H1 (cell line): ENCODE data around the gene TMIGD3. TPM values are rescaled to one million over a fixed set of nuclear protein-coding genes. Genes with fewer than 3 reads are reported as not detected.
"Not testable (repeated sequence)": the region's sequence is repeated elsewhere in the genome, so short reads cannot be mapped to it uniquely, and the experiment has no call there.

Source experiments
- CTCF ChIA-PET: fragments of 300-600 bp; sonication (Branson Sonifier 250); formaldehyde crosslinking; loops from one replicate; lab custom pipeline; 2021; ENCODE audit not compliant: partially characterized antibody; lab: Charles Lee
- POLR2A ChIA-PET: fragments of 300-600 bp; sonication (Branson Sonifier 250); formaldehyde crosslinking; loops from one replicate; lab custom pipeline; 2021; ENCODE audit warnings: inconsistent platforms; ENCODE audit not compliant: partially characterized antibody; lab: Charles Lee
- DNase-seq, 2 experiments: peaks; one replicate each; pipeline versions ENCODE4 v3.0.0 to v3.0.0-alpha.2; 2010 to 2022; ENCODE audit warnings: low spot score in 2 of 2, low read depth in 1 of 2, mixed read lengths in 1 of 2
- FAIRE-seq: peaks from 2 replicates; lab custom pipeline; 2011; peaks lifted over from hg19 to GRCh38; lab: Jason Lieb, UNC
- H2AFZ ChIP-seq: 2 replicates; pipeline ENCODE4 v1.8.1; 2012; ENCODE audit warnings: low read length, inconsistent platforms
- H2AK5ac ChIP-seq: 2 replicates; pipeline ENCODE4 v1.6.1; 2013; ENCODE audit warnings: low read depth, low read length
- H2BK120ac ChIP-seq: replicated peaks from 2 replicates; pipeline ENCODE3; 2013; ENCODE audit warnings: low read depth, low read length, inconsistent platforms
- H2BK12ac ChIP-seq: 2 replicates; pipeline ENCODE4 v1.6.1; 2013; ENCODE audit warnings: low read depth, low read length
- H2BK15ac ChIP-seq: 2 replicates; pipeline ENCODE4 v1.6.1; 2013; ENCODE audit warnings: low read length
- H2BK20ac ChIP-seq: 2 replicates; pipeline ENCODE4 v1.6.1; 2013; ENCODE audit warnings: low read length
- H2BK5ac ChIP-seq: 2 replicates; pipeline ENCODE4 v1.6.1; 2013; ENCODE audit warnings: low read depth, low read length
- H3K14ac ChIP-seq: 2 replicates; pipeline ENCODE4 v1.6.1; 2013; ENCODE audit warnings: inconsistent platforms; ENCODE audit not compliant: insufficient read length
- H3K18ac ChIP-seq: 2 replicates; pipeline ENCODE4 v1.6.1; 2013; ENCODE audit warnings: low read length; ENCODE audit errors: extremely low read depth
- H3K23ac ChIP-seq: 2 replicates; pipeline ENCODE4 v1.6.1; 2013; ENCODE audit warnings: inconsistent platforms; ENCODE audit not compliant: insufficient read length
- H3K23me2 ChIP-seq: 2 replicates; pipeline ENCODE4 v1.6.1; 2013; ENCODE audit warnings: low read depth, low read length
- H3K27ac ChIP-seq: 2 replicates; pipeline ENCODE4 v1.6.1; 2011; ENCODE audit warnings: low read depth, low read length, inconsistent platforms
- H3K27me3 ChIP-seq, 4 experiments: replicated peaks in 1 of 4; 1 replicate in 1 of 4; 2 replicates in 3 of 4; pipeline versions ENCODE4 v1.6.1 to v1.8.1; 2011 to 2013; ENCODE audit warnings: low read length in 3 of 4, mild to moderate bottlenecking in 3 of 4, inconsistent platforms in 2 of 4, mixed read lengths in 2 of 4, moderate library complexity in 1 of 4; ENCODE audit not compliant: control insufficient read depth in 3 of 4, insufficient read depth in 3 of 4; ENCODE audit errors: extremely low read depth in 1 of 4
- H3K36me3 ChIP-seq, 4 experiments: 2 replicates each; pipeline versions ENCODE4 v1.6.1 to v1.8.1; 2011 to 2013; ENCODE audit warnings: mild to moderate bottlenecking in 4 of 4, low read length in 3 of 4, moderate library complexity in 2 of 4, control low read depth in 1 of 4, inconsistent platforms in 1 of 4; ENCODE audit not compliant: insufficient read depth in 4 of 4, control insufficient read depth in 2 of 4
- H3K4ac ChIP-seq: replicated peaks from 2 replicates; pipeline ENCODE3; 2013; ENCODE audit warnings: low read length, low read depth, mixed read lengths, inconsistent platforms; ENCODE audit not compliant: insufficient read length
- H3K4me1 ChIP-seq, 4 experiments: replicated peaks in 1 of 4; 1 replicate in 1 of 4; 2 replicates in 3 of 4; pipeline versions ENCODE4 v1.6.1 to v1.8.1; 2011 to 2013; ENCODE audit warnings: low read length in 3 of 4, inconsistent platforms in 2 of 4, mixed read lengths in 1 of 4; ENCODE audit not compliant: insufficient read depth in 4 of 4, control insufficient read depth in 3 of 4
- H3K4me2 ChIP-seq, 2 experiments: 2 replicates each; pipeline versions ENCODE4 v1.6.1 to v1.8.1; 2011 to 2013; ENCODE audit warnings: low read depth in 2 of 2, low read length in 2 of 2, control low read depth in 1 of 2, inconsistent platforms in 1 of 2, mild to moderate bottlenecking in 1 of 2; ENCODE audit not compliant: insufficient read depth in 1 of 2
- H3K4me3 ChIP-seq, 4 experiments: fragments of 200-600, 300-600 bp in 1 of 4; sonication (generic), shearing (Covaris generic), sonication (Bioruptor Twin) in 1 of 4; 2 replicates each; pipeline versions ENCODE4 v1.5.1 to v1.8.1; 2011 to 2016; ENCODE audit warnings: low read length in 4 of 4, low read depth in 3 of 4, control low read depth in 2 of 4, inconsistent platforms in 2 of 4, mild to moderate bottlenecking in 2 of 4, mixed read lengths in 1 of 4, moderate library complexity in 1 of 4; ENCODE audit not compliant: insufficient read depth in 2 of 4; ENCODE audit errors: extremely low read depth in 1 of 4
- H3K56ac ChIP-seq: replicated peaks from 2 replicates; pipeline ENCODE3; 2013; ENCODE audit warnings: low read depth, mild to moderate bottlenecking, mixed read lengths, low read length, inconsistent platforms; ENCODE audit not compliant: insufficient read length
- H3K79me1 ChIP-seq: 2 replicates; pipeline ENCODE4 v1.6.1; 2013; ENCODE audit warnings: low read depth, low read length, control low read depth
- H3K79me2 ChIP-seq, 2 experiments: 2 replicates each; pipeline versions ENCODE4 v1.6.1 to v1.8.1; 2012 to 2013; ENCODE audit warnings: low read length in 2 of 2, mild to moderate bottlenecking in 2 of 2, inconsistent platforms in 1 of 2; ENCODE audit not compliant: insufficient read depth in 2 of 2, control insufficient read depth in 1 of 2
- H3K9ac ChIP-seq, 4 experiments: replicated peaks in 1 of 4; 1 replicate in 1 of 4; 2 replicates in 3 of 4; pipeline versions ENCODE4 v1.6.1 to v1.8.1; 2011 to 2013; ENCODE audit warnings: low read depth in 3 of 4, low read length in 3 of 4, control low read depth in 2 of 4, mild to moderate bottlenecking in 2 of 4, moderate library complexity in 2 of 4, inconsistent platforms in 1 of 4; ENCODE audit errors: extremely low read depth in 1 of 4
- H3K9me3 ChIP-seq, 2 experiments: 2 replicates each; pipeline versions ENCODE4 v1.6.1 to v1.8.1; 2012 to 2013; ENCODE audit warnings: mild to moderate bottlenecking in 2 of 2, moderate library complexity in 2 of 2, control low read depth in 1 of 2, inconsistent platforms in 1 of 2, low read depth in 1 of 2, low read length in 1 of 2, mixed read lengths in 1 of 2; ENCODE audit not compliant: insufficient read depth in 2 of 2
- H4K20me1 ChIP-seq, 2 experiments: replicated peaks in 1 of 2; 2 replicates each; pipeline versions ENCODE3 to v1.8.1; 2011 to 2013; ENCODE audit warnings: inconsistent platforms in 2 of 2, low read length in 2 of 2, mild to moderate bottlenecking in 1 of 2; ENCODE audit not compliant: insufficient read depth in 2 of 2, control insufficient read depth in 1 of 2
- H4K5ac ChIP-seq: 2 replicates; pipeline ENCODE4 v1.6.1; 2013; ENCODE audit warnings: low read length, low read depth, mixed read lengths, inconsistent platforms; ENCODE audit not compliant: insufficient read length
- H4K8ac ChIP-seq: 2 replicates; pipeline ENCODE4 v1.8.0; 2013; ENCODE audit warnings: mild to moderate bottlenecking, moderate library complexity, low read length, inconsistent platforms; ENCODE audit not compliant: insufficient read depth; ENCODE audit errors: extremely low read depth
- H4K91ac ChIP-seq: replicated peaks from 2 replicates; pipeline ENCODE3; 2013; ENCODE audit warnings: low read length, mixed read lengths, inconsistent platforms; ENCODE audit not compliant: insufficient read length
- WGBS, 2 experiments: shearing (Covaris generic) in 1 of 2; methylation state at CpG; one replicate each; pipeline versions ENCODE4 v1.1.6 to v1.1.7; 2013 to 2015; ENCODE audit warnings: low lambda C conversion rate in 2 of 2, mixed read lengths in 2 of 2, inconsistent platforms in 1 of 2, low coverage in 1 of 2, missing lambda C conversion rate in 1 of 2; ENCODE audit not compliant: insufficient replicate concordance in 2 of 2, insufficient coverage in 1 of 2, insufficient read length in 1 of 2; ENCODE audit errors: extremely low coverage in 1 of 2, missing lambda C conversion rate in 1 of 2; 5-methylcytosine and 5-hydroxymethylcytosine counted together
- polyA plus RNA-seq, 7 experiments: library from polyadenylated mRNA; depleted of rRNA in 3 of 7; stranded (reverse) in 5 of 7; unstranded in 2 of 7; fragments of >200 nt in 5 of 7; fragments of 200-250 nt in 2 of 7; gene quantifications; 1 replicate in 5 of 7; 2 replicates in 1 of 7; 4 replicates in 1 of 7; pipeline versions ENCODE4 v1.2.1 to v1.2.3, GENCODE V29; 2011 to 2013; ENCODE audit warnings: missing spikeins in 2 of 7, mixed read lengths in 2 of 7
- total RNA-seq: library from RNA; stranded (reverse); fragmentation: NEBNext Ultra II Directional; extraction: Animal tissue kit (Norgen Biotek cat#: 25700); gene quantifications from 2 replicates; pipeline ENCODE4 v1.2.1, GENCODE V29; 2021

TMIGD3 gene
- total and polyA plus RNA-seq, 2 of the 8 experiments (the other 6 are each of a cell fraction or from before 2014, with no cell fraction given) = not detected

- H3K79me1 ChIP-seq, H3K9ac ChIP-seq, H3K79me2 ChIP-seq, H2BK12ac ChIP-seq, H3K4me2 ChIP-seq, H3K14ac ChIP-seq, H3K23me2 ChIP-seq, DNase-seq, H2AK5ac ChIP-seq, H3K36me3 ChIP-seq, H3K4me1 ChIP-seq, H2BK15ac ChIP-seq, POLR2A ChIA-PET, H4K5ac ChIP-seq, H3K18ac ChIP-seq, H2BK20ac ChIP-seq, H3K9me3 ChIP-seq, H4K8ac ChIP-seq, H3K27me3 ChIP-seq, H2BK5ac ChIP-seq, H2BK120ac ChIP-seq, H3K4me3 ChIP-seq, H3K23ac ChIP-seq, H3K4ac ChIP-seq, H4K20me1 ChIP-seq, H4K91ac ChIP-seq, H3K56ac ChIP-seq, H3K27ac ChIP-seq, H2AFZ ChIP-seq, FAIRE-seq: not testable (repeated sequence)
- CTCF ChIA-PET = interaction anchor here (1.0 kb wide), 1 partner anchor 194 kb away, joined by 3 read pairs; no protein-coding TSS in a partner anchor
- 92% methylated on average over 1 of the region's 1 CpG; no CpG with 5 or more reads in 1 of the 2 experiments for WGBS, 2 experiments
Measured at GRCh38 chr1:111547786-111548185, 44.4 kb upstream of the TMIGD3 start.
